Muscle of back (tissue), 11 donors: ENCODE results near the gene ELAVL2. TPM values are rescaled to one million over a fixed set of nuclear protein-coding genes. Genes with fewer than 3 reads are reported as not detected.
A peak's percentile ranks its signal among the peaks of the same experiment; 100 is the strongest.

ENCODE experiments used
- DNase-seq, 3 donors: peaks; one replicate each; pipeline versions ENCODE4 v3.0.0 to v3.0.0-alpha.2; 2013
- polyA plus RNA-seq, 10 donors: library from polyadenylated mRNA; unstranded; fragments of 120-200 nt; gene quantifications; one replicate each; pipeline ENCODE4 v1.2.1, GENCODE V29; 2013; ENCODE audit not compliant: insufficient read length in 10 of 10

ELAVL2 gene
- polyA plus RNA-seq, 10 donors: 1.1 to 5.5 (median 2.2) TPM

DNA sequence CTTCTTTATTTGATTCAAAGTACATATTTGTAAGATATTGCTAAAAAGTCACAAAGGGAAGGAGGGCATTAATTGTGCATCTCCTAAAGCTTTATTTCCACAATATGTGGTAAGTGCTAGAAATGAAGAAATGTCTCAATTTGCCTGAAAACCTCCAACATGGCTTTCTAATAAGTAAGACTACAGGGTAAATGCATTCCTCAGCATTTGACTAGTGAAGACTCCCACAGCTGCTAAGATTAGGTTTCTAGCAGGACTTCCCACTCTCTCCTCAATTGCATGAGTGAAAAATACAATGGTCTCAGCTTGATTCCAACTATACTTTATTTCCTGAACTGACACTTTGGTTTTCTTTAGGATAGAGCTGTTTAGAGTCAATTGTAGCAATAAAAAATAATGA lies 162.1 kb downstream of the ELAVL2 start:
- no peak for DNase-seq

GRCh38 chr9:23663536-23663935 lies 162.5 kb downstream of the ELAVL2 start:
- DNase-seq: peak in 2 of 3 donors; percentile 20 to 24

DNA sequence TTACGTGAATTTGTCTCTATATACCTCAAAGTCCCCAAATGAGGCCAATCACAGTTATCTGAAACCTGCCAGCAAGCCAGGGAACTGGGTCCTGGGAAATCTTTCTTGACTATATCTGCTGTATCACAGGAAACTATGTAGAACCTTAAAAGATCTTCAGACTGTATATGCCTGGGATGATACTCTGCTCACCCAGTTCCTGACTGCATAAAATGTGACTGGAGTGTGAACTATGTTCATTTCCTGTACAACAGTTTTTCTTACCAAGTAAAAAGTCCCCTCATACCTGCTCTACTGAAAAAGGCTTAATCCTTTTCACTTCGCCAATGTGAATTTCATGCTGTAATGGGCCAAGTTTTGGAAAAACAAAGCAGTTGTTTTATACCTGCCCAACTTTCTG lies 162.9 kb downstream of the ELAVL2 start:
- no peak for DNase-seq

- DNase-seq: no peak
Measured at GRCh38 chr9:23662320-23662719, 163.7 kb downstream of the ELAVL2 start.

DNA sequence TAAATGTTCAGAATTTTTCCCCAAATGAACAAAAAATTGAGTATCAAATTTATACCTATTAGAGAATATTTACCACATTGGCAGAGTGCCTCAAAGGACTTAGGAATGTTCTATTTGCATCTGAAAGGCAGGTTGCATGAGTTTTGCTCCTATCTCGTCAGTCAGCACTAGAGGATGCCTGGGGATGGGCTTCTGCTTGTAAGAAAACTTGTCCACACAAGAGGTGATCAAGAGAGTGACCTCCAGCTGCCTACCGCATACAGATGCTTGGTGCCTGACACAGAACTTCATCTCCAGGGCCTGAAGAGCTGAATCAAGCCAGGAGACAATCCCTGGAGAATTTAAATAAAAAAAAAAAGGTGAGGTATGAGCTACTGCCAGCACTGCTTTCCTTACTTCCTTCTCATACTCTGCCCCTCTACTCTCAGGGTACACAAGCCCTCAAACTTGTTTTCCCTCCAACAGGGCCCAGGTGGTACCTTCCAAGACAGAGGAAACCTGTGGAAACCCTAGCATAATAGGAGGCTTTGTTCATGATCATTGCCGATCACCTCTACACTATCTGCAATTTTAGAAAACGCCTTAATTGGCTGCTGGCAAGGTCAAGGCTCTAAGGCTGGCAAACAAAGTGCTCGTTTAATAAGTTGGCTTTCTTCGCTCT lies 166.6 kb downstream of the ELAVL2 start:
- no peak for DNase-seq

- DNase-seq: no peak
Measured at GRCh38 chr9:23658376-23659258, 167.4 kb downstream of the ELAVL2 start.

- DNase-seq: no peak
Measured at GRCh38 chr9:23651051-23651450, 175.0 kb downstream of the ELAVL2 start.

GRCh38 chr9:23648651-23649050 lies 177.4 kb downstream of the ELAVL2 start:
- no peak for DNase-seq

- DNase-seq: no peak
Measured at GRCh38 chr9:23644896-23645295, 181.1 kb downstream of the ELAVL2 start.

DNA sequence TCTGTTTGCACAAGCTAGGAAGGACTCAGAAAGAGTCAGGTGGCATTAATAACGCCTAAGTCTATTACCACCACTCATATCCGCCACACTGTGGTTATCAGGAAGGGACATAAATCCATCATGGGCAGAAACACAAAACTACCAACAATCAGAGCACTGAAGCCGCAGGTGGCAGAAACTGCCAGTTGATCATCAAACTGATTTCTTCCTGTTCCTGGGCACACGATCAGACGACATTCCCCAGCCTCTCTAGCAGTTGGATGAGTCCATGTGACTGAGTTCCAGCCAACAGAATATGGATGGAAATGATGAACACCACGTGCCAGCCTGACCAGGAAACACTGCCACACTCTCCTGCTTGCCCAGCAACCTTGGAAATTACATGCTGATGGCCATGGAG lies 181.7 kb downstream of the ELAVL2 start:
- no peak for DNase-seq

DNA sequence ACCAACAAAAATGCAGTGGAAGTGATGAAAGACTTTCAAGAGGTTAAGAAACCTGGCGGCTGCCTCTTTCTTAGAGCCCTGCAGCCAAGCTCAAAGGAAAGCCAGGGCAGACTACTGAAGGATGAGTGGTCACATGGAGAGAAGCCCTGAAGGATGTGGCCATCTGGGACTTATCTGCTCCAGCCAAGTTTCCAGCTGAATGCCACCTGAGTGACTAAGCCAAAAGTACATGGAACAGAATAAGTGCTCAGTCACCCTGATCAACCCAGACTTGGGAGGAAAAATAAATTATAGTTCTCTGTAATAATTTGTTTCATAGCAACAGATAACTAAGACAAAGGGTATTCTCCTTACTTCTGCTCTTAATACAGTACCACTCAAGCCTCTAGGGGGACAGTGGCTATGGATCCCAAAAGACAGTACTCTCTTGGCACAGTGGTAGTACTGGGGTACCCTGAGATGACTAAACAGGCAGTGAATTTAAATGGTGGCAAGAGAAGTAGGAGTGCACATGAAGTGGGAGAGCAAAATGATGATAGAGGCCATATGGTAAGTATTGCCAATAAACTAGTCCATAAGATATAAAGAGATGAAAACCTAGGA lies 182.3 kb downstream of the ELAVL2 start:
- DNase-seq: no peak
